Measurements from ENCODE around the gene GAL3ST3. TPM values are rescaled to one million over a fixed set of nuclear protein-coding genes. Genes with fewer than 3 reads are reported as not detected.

Gene GAL3ST3
- total RNA-seq, 1 experiment from 2014 or later = 1.8 TPM

- BruUV-seq (replicated peaks) = no TSS peak
- TF ChIP-seq CTCF (conservative IDR thresholded peaks at IDR 0.05; ENCODE audit: low read depth, low read length) (no peak), EZH2 (IDR thresholded peaks at IDR 0.05; ENCODE audit: borderline replicate concordance, low read depth, low read length, poor library complexity, severe bottlenecking) (no peak)
- H3K27ac ChIP-seq (ENCODE audit: low read depth, low read length, poor library complexity, severe bottlenecking) = no peak overlapping the region
- ChIA-PET CTCF (interaction anchor here (1.1 to 1.2 kb wide), 2 partner anchors 9 to 14 kb away, joined by 3 to 6 read pairs; no protein-coding TSS in a partner anchor), POLR2A (ENCODE audit: low non-redundant PET) (no interaction called here)
- no peaks in the 10 kb centered on the region for H3K36me3 ChIP-seq (ENCODE audit: insufficient read depth, low read length, poor library complexity, severe bottlenecking)
- no peaks in the 10 kb centered on the region for H3K9me3 ChIP-seq (ENCODE audit: low read depth, low read length, poor library complexity, severe bottlenecking)
- no peaks in the 10 kb centered on the region for H3K4me1 ChIP-seq (ENCODE audit: insufficient read depth, low read length, poor library complexity, severe bottlenecking)
- H3K27me3 ChIP-seq (replicated peaks; ENCODE audit: insufficient read depth, low read depth, low read length, poor library complexity) = no peaks in the 10 kb centered on the region
- no peak for DNase-seq (ENCODE audit: low spot score)
- intact Hi-C loops (cut with micrococcal nuclease; ENCODE audit: unreplicated experiment) = no loop called here
- H3K4me3 ChIP-seq (ENCODE audit: low read depth, low read length, poor library complexity, severe bottlenecking) = no peak overlapping the region
Measured at GRCh38 chr11:66036334-66036710, 12.6 kb downstream of the GAL3ST3 start.

GRCh38 chr11:66035653-66036333, 13.2 kb downstream of the GAL3ST3 start:
- TF ChIP-seq EZH2 (IDR thresholded peaks at IDR 0.05; ENCODE audit: borderline replicate concordance, low read depth, low read length, poor library complexity, severe bottlenecking) (no peak), CTCF (conservative IDR thresholded peaks at IDR 0.05; ENCODE audit: low read depth, low read length) (no peak)
- H3K27me3 ChIP-seq (replicated peaks; ENCODE audit: insufficient read depth, low read depth, low read length, poor library complexity) = no peaks in the 10 kb centered on the region
- CTCF ChIA-PET = interaction anchor here (1.1 to 1.2 kb wide), 2 partner anchors 9 to 14 kb away, joined by 3 to 6 read pairs; no protein-coding TSS in a partner anchor
- H3K36me3 ChIP-seq (ENCODE audit: insufficient read depth, low read length, poor library complexity, severe bottlenecking) = no peaks in the 10 kb centered on the region
- no peak overlapping the region for H3K27ac ChIP-seq (ENCODE audit: low read depth, low read length, poor library complexity, severe bottlenecking)
- no peak overlapping the region for H3K4me3 ChIP-seq (ENCODE audit: low read depth, low read length, poor library complexity, severe bottlenecking)
- BruUV-seq (replicated peaks) = no TSS peak
- H3K9me3 ChIP-seq (ENCODE audit: low read depth, low read length, poor library complexity, severe bottlenecking) = no peaks in the 10 kb centered on the region
- H3K4me1 ChIP-seq (ENCODE audit: insufficient read depth, low read length, poor library complexity, severe bottlenecking) = no peaks in the 10 kb centered on the region
- POLR2A ChIA-PET (ENCODE audit: low non-redundant PET) = interaction anchor here (0.6 kb wide), 1 partner anchor 15 kb away, joined by 5 read pairs; no protein-coding TSS in a partner anchor
- DNase-seq (ENCODE audit: low spot score) = no peak
- intact Hi-C loops (cut with micrococcal nuclease; ENCODE audit: unreplicated experiment) = no loop called here

- H3K4me1 ChIP-seq (ENCODE audit: insufficient read depth, low read length, poor library complexity, severe bottlenecking) = no peaks in the 10 kb centered on the region
- intact Hi-C loops (cut with micrococcal nuclease; ENCODE audit: unreplicated experiment) = no loop called here
- no peaks in the 10 kb centered on the region for H3K27me3 ChIP-seq (replicated peaks; ENCODE audit: insufficient read depth, low read depth, low read length, poor library complexity)
- CTCF ChIA-PET = interaction anchor here (0.7 kb wide), 2 partner anchors 9 to 11 kb away, joined by 3 to 4 read pairs; no protein-coding TSS in a partner anchor
- no peak overlapping the region for H3K4me3 ChIP-seq (ENCODE audit: low read depth, low read length, poor library complexity, severe bottlenecking)
- no peak for TF ChIP-seq CTCF (conservative IDR thresholded peaks at IDR 0.05; ENCODE audit: low read depth, low read length)
- TF ChIP-seq EZH2 (IDR thresholded peaks at IDR 0.05; ENCODE audit: borderline replicate concordance, low read depth, low read length, poor library complexity, severe bottlenecking) = no peak
- BruUV-seq (replicated peaks) = no TSS peak
- POLR2A ChIA-PET (ENCODE audit: low non-redundant PET) = no interaction called here
- no peaks in the 10 kb centered on the region for H3K9me3 ChIP-seq (ENCODE audit: low read depth, low read length, poor library complexity, severe bottlenecking)
- no peak for DNase-seq (ENCODE audit: low spot score)
- no peaks in the 10 kb centered on the region for H3K36me3 ChIP-seq (ENCODE audit: insufficient read depth, low read length, poor library complexity, severe bottlenecking)
- no peak overlapping the region for H3K27ac ChIP-seq (ENCODE audit: low read depth, low read length, poor library complexity, severe bottlenecking)
Measured at GRCh38 chr11:66032957-66033735, 15.8 kb downstream of the GAL3ST3 start.
